Measurements from ENCODE around the gene SHISA9.

Gene SHISA9

GRCh38 chr16:13138528-13138927, 237.1 kb downstream of the SHISA9 start:
- no peak overlapping the region for H3K27ac ChIP-seq (ENCODE audit: low read length, poor library complexity, severe bottlenecking)
- H3K4me1 ChIP-seq (ENCODE audit: control insufficient read depth, insufficient read depth, low read depth, low read length) = no peaks in the 10 kb centered on the region
- no peak overlapping the region for H3K23ac ChIP-seq (ENCODE audit: low read length in 2 of 2)
- H2AK5ac ChIP-seq (ENCODE audit: low read length, severe bottlenecking) = no peak overlapping the region
- H3K4ac ChIP-seq (ENCODE audit: low read depth in 1 of 2, low read length in 2 of 2) = no peak overlapping the region
- no peak overlapping the region for H2BK12ac ChIP-seq (ENCODE audit: low read length in 2 of 2)
- H3K9me3 ChIP-seq (ENCODE audit: control insufficient read depth, low read length) = peaks cover 10% of the 10 kb centered on the region
- no peak overlapping the region for H3K14ac ChIP-seq (ENCODE audit: low read length in 2 of 2)
- no peak overlapping the region for H4K91ac ChIP-seq (ENCODE audit: low read length)
- no peak overlapping the region for H2BK5ac ChIP-seq (ENCODE audit: low read depth, low read length, poor library complexity, severe bottlenecking)
- H3K36me3 ChIP-seq (ENCODE audit: control insufficient read depth in 1 of 2, insufficient read depth in 2 of 2, low read depth in 1 of 2, low read length in 2 of 2) = no peaks in the 10 kb centered on the region
- no peak overlapping the region for H3K18ac ChIP-seq (ENCODE audit: low read depth in 1 of 2, low read length in 2 of 2)
- no peak overlapping the region for H2BK15ac ChIP-seq (ENCODE audit: low read depth, poor library complexity, severe bottlenecking)
- H3K9ac ChIP-seq (ENCODE audit: low read length) = no peak overlapping the region
- no CpG with 5 or more reads among the region's 2 CpGs for WGBS
- no peak for DNase-seq
- H3K79me1 ChIP-seq (replicated peaks; ENCODE audit: low read length, poor library complexity, severe bottlenecking) = no peaks in the 10 kb centered on the region
- no peak overlapping the region for H2AFZ ChIP-seq (ENCODE audit: low read depth, low read length)
- no peak overlapping the region for H4K8ac ChIP-seq (ENCODE audit: low read length)
- no peak overlapping the region for H3K4me3 ChIP-seq (ENCODE audit: insufficient read depth in 1 of 2, low read depth in 1 of 2, low read length in 2 of 2)
- H2BK120ac ChIP-seq (ENCODE audit: low read depth, low read length) = no peak overlapping the region
- H3K4me2 ChIP-seq (ENCODE audit: low read length, poor library complexity, severe bottlenecking) = no peak overlapping the region
- no peaks in the 10 kb centered on the region for H3K27me3 ChIP-seq (ENCODE audit: control insufficient read depth in 1 of 2, insufficient read depth in 1 of 2, low read length in 2 of 2)

GRCh38 chr16:13139661-13140241, 238.4 kb downstream of the SHISA9 start:
- no peaks in the 10 kb centered on the region for H3K79me1 ChIP-seq (replicated peaks; ENCODE audit: low read length, poor library complexity, severe bottlenecking)
- DNase-seq = no peak
- no peaks in the 10 kb centered on the region for H3K36me3 ChIP-seq (ENCODE audit: control insufficient read depth in 1 of 2, insufficient read depth in 2 of 2, low read depth in 1 of 2, low read length in 2 of 2)
- H2AFZ ChIP-seq (ENCODE audit: low read depth, low read length) = no peak overlapping the region
- no peak overlapping the region for H2BK12ac ChIP-seq (ENCODE audit: low read length in 2 of 2)
- H3K27me3 ChIP-seq (ENCODE audit: control insufficient read depth in 1 of 2, insufficient read depth in 1 of 2, low read length in 2 of 2) = no peaks in the 10 kb centered on the region
- no peak overlapping the region for H3K14ac ChIP-seq (ENCODE audit: low read length in 2 of 2)
- no peak overlapping the region for H2BK120ac ChIP-seq (ENCODE audit: low read depth, low read length)
- H3K4me1 ChIP-seq (ENCODE audit: control insufficient read depth, insufficient read depth, low read depth, low read length) = no peaks in the 10 kb centered on the region
- H2AK5ac ChIP-seq (ENCODE audit: low read length, severe bottlenecking) = no peak overlapping the region
- 14% methylated on average over 1 of the region's 3 CpGs for WGBS
- no peak overlapping the region for H3K27ac ChIP-seq (ENCODE audit: low read length, poor library complexity, severe bottlenecking)
- H3K9me3 ChIP-seq (ENCODE audit: control insufficient read depth, low read length) = peaks cover 6% of the 10 kb centered on the region
- H3K4me2 ChIP-seq (ENCODE audit: low read length, poor library complexity, severe bottlenecking) = no peak overlapping the region
- H2BK5ac ChIP-seq (ENCODE audit: low read depth, low read length, poor library complexity, severe bottlenecking) = no peak overlapping the region
- no peak overlapping the region for H4K91ac ChIP-seq (ENCODE audit: low read length)
- no peak overlapping the region for H2BK15ac ChIP-seq (ENCODE audit: low read depth, poor library complexity, severe bottlenecking)
- no peak overlapping the region for H3K23ac ChIP-seq (ENCODE audit: low read length in 2 of 2)
- H3K4me3 ChIP-seq (ENCODE audit: insufficient read depth in 1 of 2, low read depth in 1 of 2, low read length in 2 of 2) = no peak overlapping the region
- no peak overlapping the region for H3K4ac ChIP-seq (ENCODE audit: low read depth in 1 of 2, low read length in 2 of 2)
- H3K9ac ChIP-seq (ENCODE audit: low read length) = no peak overlapping the region
- no peak overlapping the region for H4K8ac ChIP-seq (ENCODE audit: low read length)
- no peak overlapping the region for H3K18ac ChIP-seq (ENCODE audit: low read depth in 1 of 2, low read length in 2 of 2)

GRCh38 chr16:13143551-13143950, 242.2 kb downstream of the SHISA9 start:
- Histone ChIP-seq H3K4me3 (ENCODE audit: insufficient read depth in 1 of 2, low read depth in 1 of 2, low read length in 2 of 2) (no peak overlapping the region), H3K27me3 (ENCODE audit: control insufficient read depth in 1 of 2, insufficient read depth in 1 of 2, low read length in 2 of 2) (no peaks in the 10 kb centered on the region), H3K14ac (ENCODE audit: low read length in 2 of 2) (no peak overlapping the region), H2BK5ac (ENCODE audit: low read depth, low read length, poor library complexity, severe bottlenecking) (no peak overlapping the region), H3K23ac (ENCODE audit: low read length in 2 of 2) (no peak overlapping the region), H4K91ac (ENCODE audit: low read length) (no peak overlapping the region), H3K4ac (ENCODE audit: low read depth in 1 of 2, low read length in 2 of 2) (no peak overlapping the region), H3K4me2 (ENCODE audit: low read length, poor library complexity, severe bottlenecking) (no peak overlapping the region), H2BK12ac (ENCODE audit: low read length in 2 of 2) (no peak overlapping the region), H3K27ac (ENCODE audit: low read length, poor library complexity, severe bottlenecking) (no peak overlapping the region), H2AFZ (ENCODE audit: low read depth, low read length) (no peak overlapping the region), H3K18ac (ENCODE audit: low read depth in 1 of 2, low read length in 2 of 2) (no peak overlapping the region), H3K9me3 (ENCODE audit: control insufficient read depth, low read length) (no peaks in the 10 kb centered on the region), H3K9ac (ENCODE audit: low read length) (no peak overlapping the region), H3K4me1 (ENCODE audit: control insufficient read depth, insufficient read depth, low read depth, low read length) (no peaks in the 10 kb centered on the region), H4K8ac (ENCODE audit: low read length) (no peak overlapping the region), H2BK120ac (ENCODE audit: low read depth, low read length) (no peak overlapping the region), H2AK5ac (ENCODE audit: low read length, severe bottlenecking) (no peak overlapping the region), H3K79me1 (replicated peaks; ENCODE audit: low read length, poor library complexity, severe bottlenecking) (no peaks in the 10 kb centered on the region), H3K36me3 (ENCODE audit: control insufficient read depth in 1 of 2, insufficient read depth in 2 of 2, low read depth in 1 of 2, low read length in 2 of 2) (no peaks in the 10 kb centered on the region), H2BK15ac (ENCODE audit: low read depth, poor library complexity, severe bottlenecking) (no peak overlapping the region)
- DNase-seq = no peak
- WGBS = no CpG with 5 or more reads among the region's 1 CpG

GRCh38 chr16:13146829-13147228, 245.4 kb downstream of the SHISA9 start:
- Histone ChIP-seq H3K18ac (ENCODE audit: low read depth in 1 of 2, low read length in 2 of 2) (no peak overlapping the region), H3K36me3 (ENCODE audit: control insufficient read depth in 1 of 2, insufficient read depth in 2 of 2, low read depth in 1 of 2, low read length in 2 of 2) (no peaks in the 10 kb centered on the region), H3K27ac (ENCODE audit: low read length, poor library complexity, severe bottlenecking) (no peak overlapping the region), H3K9me3 (ENCODE audit: control insufficient read depth, low read length) (no peaks in the 10 kb centered on the region), H3K27me3 (ENCODE audit: control insufficient read depth in 1 of 2, insufficient read depth in 1 of 2, low read length in 2 of 2) (no peaks in the 10 kb centered on the region), H2AFZ (ENCODE audit: low read depth, low read length) (no peak overlapping the region), H2BK120ac (ENCODE audit: low read depth, low read length) (no peak overlapping the region), H3K4ac (ENCODE audit: low read depth in 1 of 2, low read length in 2 of 2) (no peak overlapping the region), H3K4me2 (ENCODE audit: low read length, poor library complexity, severe bottlenecking) (no peak overlapping the region), H3K4me3 (ENCODE audit: insufficient read depth in 1 of 2, low read depth in 1 of 2, low read length in 2 of 2) (no peak overlapping the region), H3K23ac (ENCODE audit: low read length in 2 of 2) (no peak overlapping the region), H2BK12ac (ENCODE audit: low read length in 2 of 2) (no peak overlapping the region), H2BK5ac (ENCODE audit: low read depth, low read length, poor library complexity, severe bottlenecking) (no peak overlapping the region), H3K79me1 (replicated peaks; ENCODE audit: low read length, poor library complexity, severe bottlenecking) (no peaks in the 10 kb centered on the region), H2BK15ac (ENCODE audit: low read depth, poor library complexity, severe bottlenecking) (no peak overlapping the region), H3K9ac (ENCODE audit: low read length) (no peak overlapping the region), H4K8ac (ENCODE audit: low read length) (no peak overlapping the region), H2AK5ac (ENCODE audit: low read length, severe bottlenecking) (no peak overlapping the region), H3K4me1 (ENCODE audit: control insufficient read depth, insufficient read depth, low read depth, low read length) (no peaks in the 10 kb centered on the region), H4K91ac (ENCODE audit: low read length) (no peak overlapping the region), H3K14ac (ENCODE audit: low read length in 2 of 2) (no peak overlapping the region)
- no peak for DNase-seq
- WGBS = 70% methylated on average over 1 of the region's 2 CpGs

Measured in mesenchymal stem cell (in vitro differentiated cells and primary cell).